Activated CD4-positive, alpha-beta T cell treated with anti-CD3 and anti-CD28 coated beads, Interleukin-2, amount 10 ng/mL, durations not matched to agents 24 days and 14 days (primary cell): ENCODE data around the gene UBR3. TPM values are rescaled to one million over a fixed set of nuclear protein-coding genes. Genes with fewer than 3 reads are reported as not detected.

Source experiments
- DNase-seq: peaks from one replicate; pipeline ENCODE4 v3.0.0; 2022
- H3K27ac Mint-ChIP-seq: one replicate; pipeline ENCODE4 v1.8.0; 2022; ENCODE audit warnings: mild to moderate bottlenecking, mixed read lengths
- H3K27me3 Mint-ChIP-seq: one replicate; pipeline ENCODE4 v1.8.0; 2022; ENCODE audit warnings: mixed read lengths
- H3K36me3 Mint-ChIP-seq: one replicate; pipeline ENCODE4 v1.8.0; 2022; ENCODE audit warnings: low read depth, mild to moderate bottlenecking, mixed read lengths
- H3K4me1 Mint-ChIP-seq: one replicate; pipeline ENCODE4 v1.8.0; 2021; ENCODE audit warnings: mixed read lengths
- H3K4me3 Mint-ChIP-seq: one replicate; pipeline ENCODE4 v1.8.0; 2022; ENCODE audit warnings: mild to moderate bottlenecking, moderate library complexity, mixed read lengths
- H3K9me3 Mint-ChIP-seq: one replicate; pipeline ENCODE4 v1.8.0; 2021; ENCODE audit warnings: mixed read lengths
- intact Hi-C: fragments of 100-400 bp; cut with micrococcal nuclease; formaldehyde crosslinking; loops from one replicate; pipeline ENCODE4 v1.15.1; 2023
- total RNA-seq: library from RNA; stranded (reverse); gene quantifications from 2 replicates; pipeline ENCODE4 v1.2.3, GENCODE V29; 2022

UBR3 gene
- total RNA-seq, 1 donor from 2014 or later: 25.8 TPM

DNA sequence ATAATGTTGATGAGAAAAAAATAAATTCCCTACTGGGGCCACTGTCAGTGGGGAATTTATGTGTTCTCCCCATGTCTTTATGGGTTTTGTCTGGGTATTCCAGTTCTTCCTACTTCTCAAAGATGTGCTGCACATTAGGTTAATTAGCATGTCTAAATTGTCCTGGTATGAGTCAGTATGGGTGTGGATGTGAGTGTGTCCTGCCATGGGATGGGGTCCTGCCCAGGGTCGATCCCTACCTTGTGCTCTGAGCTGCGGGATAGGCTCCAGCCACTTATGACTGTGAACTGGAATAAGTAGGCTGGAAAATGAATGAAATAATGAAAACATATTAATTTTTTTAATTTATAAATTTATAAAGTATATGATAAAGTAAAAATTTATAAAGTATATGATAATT lies 167.5 kb downstream of the UBR3 start:
- DNase-seq: no peak
- Mint-ChIP-seq H3K4me3 (no peak overlapping the region), H3K27me3 (no peaks in the 10 kb centered on the region), H3K4me1 (no peaks in the 10 kb centered on the region), H3K9me3 (no peaks in the 10 kb centered on the region), H3K36me3 (peaks cover 15% of the 10 kb centered on the region), H3K27ac (no peak overlapping the region)
- intact Hi-C loops: no loop called here

DNA sequence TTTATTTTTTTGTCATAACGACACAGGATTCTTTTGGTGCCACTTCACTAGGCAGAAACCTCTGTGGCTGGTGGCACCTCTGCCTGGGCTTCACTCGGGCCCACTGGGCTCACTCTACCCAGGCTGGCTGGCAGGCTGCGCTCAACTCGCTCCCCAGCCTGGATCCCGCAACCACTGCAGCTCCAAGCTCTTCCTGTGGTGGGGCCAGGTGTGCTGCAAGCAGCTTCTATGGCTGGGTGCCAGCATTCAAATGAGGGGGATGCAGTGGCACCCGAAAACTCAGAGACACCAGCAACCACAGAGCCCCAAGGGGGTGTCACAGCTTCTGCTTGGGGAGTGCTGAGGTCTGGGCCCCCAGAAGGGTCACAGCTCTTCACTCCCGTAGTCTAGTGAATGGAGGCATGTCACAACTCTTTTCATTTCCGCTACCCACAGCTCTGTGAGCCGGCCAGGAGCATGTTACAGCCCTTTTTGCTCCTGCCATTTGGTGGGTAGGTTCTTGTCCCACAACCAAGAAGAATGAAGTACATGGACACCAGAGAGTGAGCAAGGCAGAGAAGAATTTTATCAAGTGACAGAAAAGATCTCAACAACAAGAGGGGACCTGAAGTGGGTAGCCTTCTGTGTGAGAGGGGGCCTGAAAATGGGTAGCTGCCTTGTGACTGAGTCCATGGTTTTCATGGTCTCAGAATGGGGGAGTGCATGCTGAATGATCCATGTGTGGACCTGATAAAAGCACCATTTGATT lies 170.1 kb downstream of the UBR3 start:
- Mint-ChIP-seq H3K36me3 (peaks cover 20% of the 10 kb centered on the region), H3K4me3 (no peak overlapping the region), H3K27me3 (no peaks in the 10 kb centered on the region), H3K4me1 (peaks cover 5% of the 10 kb centered on the region), H3K9me3 (no peaks in the 10 kb centered on the region), H3K27ac (no peak overlapping the region)
- intact Hi-C loops: no loop called here
- DNase-seq: no peak

GRCh38 chr2:169999054-169999453 lies 171.8 kb downstream of the UBR3 start:
- Mint-ChIP-seq H3K36me3 (peaks cover 26% of the 10 kb centered on the region), H3K9me3 (no peaks in the 10 kb centered on the region), H3K27ac (no peak overlapping the region), H3K4me1 (peaks cover 5% of the 10 kb centered on the region), H3K27me3 (no peaks in the 10 kb centered on the region), H3K4me3 (no peak overlapping the region)
- DNase-seq: no peak
- intact Hi-C loops: no loop called here

- Mint-ChIP-seq H3K27me3 (no peaks in the 10 kb centered on the region), H3K27ac (no peak overlapping the region), H3K36me3 (peaks cover 24% of the 10 kb centered on the region), H3K4me3 (no peak overlapping the region), H3K4me1 (peaks cover 5% of the 10 kb centered on the region), H3K9me3 (no peaks in the 10 kb centered on the region)
- intact Hi-C loops: no loop called here
- DNase-seq: no peak
Observed at GRCh38 chr2:170002096-170002495, 174.8 kb downstream of the UBR3 start.

GRCh38 chr2:170005702-170006101 lies 178.4 kb downstream of the UBR3 start:
- H3K27ac Mint-ChIP-seq: no peak overlapping the region
- no peaks in the 10 kb centered on the region for H3K9me3 Mint-ChIP-seq
- intact Hi-C loops: no loop called here
- H3K27me3 Mint-ChIP-seq: no peaks in the 10 kb centered on the region
- H3K4me1 Mint-ChIP-seq: peaks cover under 1% of the 10 kb centered on the region
- no peak for DNase-seq
- peaks cover 16% of the 10 kb centered on the region for H3K36me3 Mint-ChIP-seq
- no peak overlapping the region for H3K4me3 Mint-ChIP-seq

- H3K4me3 Mint-ChIP-seq: no peak overlapping the region
- H3K36me3 Mint-ChIP-seq: peaks cover 16% of the 10 kb centered on the region
- H3K27ac Mint-ChIP-seq: no peak overlapping the region
- no peak for DNase-seq
- no peaks in the 10 kb centered on the region for H3K9me3 Mint-ChIP-seq
- no peaks in the 10 kb centered on the region for H3K4me1 Mint-ChIP-seq
- intact Hi-C loops: no loop called here
- no peaks in the 10 kb centered on the region for H3K27me3 Mint-ChIP-seq
Observed at GRCh38 chr2:170006587-170007325, 179.5 kb downstream of the UBR3 start.

DNA sequence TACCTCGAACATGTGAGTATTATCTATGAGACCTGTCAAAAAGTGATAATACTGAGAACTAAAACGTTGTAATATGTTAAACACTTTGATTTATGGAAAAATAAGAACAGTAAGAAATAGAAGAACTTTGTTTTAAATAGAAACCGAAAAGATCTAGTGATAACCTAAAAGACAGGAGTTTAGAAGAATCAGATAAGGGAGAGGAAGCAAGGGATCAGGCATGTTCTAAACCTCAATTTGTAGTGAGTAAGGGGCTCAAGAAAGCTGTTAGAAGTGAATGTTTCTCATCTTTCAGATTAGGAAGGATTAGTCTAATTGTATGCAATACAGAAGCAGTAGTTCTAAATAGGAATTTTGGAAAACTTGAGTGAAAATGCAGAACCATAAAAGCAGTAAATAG lies 182.0 kb downstream of the UBR3 start:
- no peaks in the 10 kb centered on the region for H3K27me3 Mint-ChIP-seq
- no peak overlapping the region for H3K27ac Mint-ChIP-seq
- H3K9me3 Mint-ChIP-seq: no peaks in the 10 kb centered on the region
- no peak for DNase-seq
- H3K4me1 Mint-ChIP-seq: no peaks in the 10 kb centered on the region
- peaks cover 7% of the 10 kb centered on the region for H3K36me3 Mint-ChIP-seq
- intact Hi-C loops: no loop called here
- no peak overlapping the region for H3K4me3 Mint-ChIP-seq

GRCh38 chr2:170012773-170013172 lies 185.5 kb downstream of the UBR3 start:
- Mint-ChIP-seq H3K4me1 (no peaks in the 10 kb centered on the region), H3K4me3 (no peak overlapping the region), H3K27ac (no peak overlapping the region), H3K9me3 (no peaks in the 10 kb centered on the region), H3K36me3 (peaks cover 6% of the 10 kb centered on the region), H3K27me3 (no peaks in the 10 kb centered on the region)
- DNase-seq: no peak
- intact Hi-C loops: no loop called here

DNA sequence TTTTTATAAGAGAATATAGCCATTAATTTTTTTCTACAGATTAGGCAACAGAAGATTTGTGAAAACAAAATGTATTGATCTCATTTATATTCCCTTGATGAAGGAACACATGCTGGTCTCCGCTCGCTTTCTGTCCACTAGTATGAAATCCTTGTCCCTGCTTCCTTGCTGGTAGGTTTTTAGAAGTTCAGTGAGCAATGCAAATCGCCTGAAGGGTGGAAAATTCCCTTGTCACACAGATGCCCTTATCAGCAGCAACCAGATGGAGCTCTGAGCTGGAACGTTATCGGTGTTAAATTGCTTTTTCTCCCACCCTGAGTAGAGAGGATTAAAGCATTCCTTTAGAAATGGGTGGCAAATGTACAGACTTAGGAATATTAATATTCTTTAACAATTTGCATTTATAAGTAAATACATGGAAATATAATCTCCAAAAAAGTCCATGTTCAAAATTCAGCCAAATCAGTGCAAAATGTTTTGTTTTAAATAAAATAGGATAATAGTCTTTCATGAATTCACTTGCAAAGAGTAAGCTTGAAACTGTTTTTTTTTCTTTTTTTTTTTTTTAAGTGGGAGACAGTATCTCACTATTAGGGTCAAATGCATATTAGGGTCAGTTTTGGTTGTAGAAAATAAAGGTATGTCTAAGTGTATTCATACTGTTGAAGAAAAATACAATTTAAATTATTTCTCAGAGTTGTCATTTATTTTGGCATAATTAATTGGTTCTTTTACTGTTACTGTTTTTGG lies 186.7 kb downstream of the UBR3 start:
- no peak overlapping the region for H3K4me3 Mint-ChIP-seq
- peaks cover 6% of the 10 kb centered on the region for H3K36me3 Mint-ChIP-seq
- no peak overlapping the region for H3K27ac Mint-ChIP-seq
- intact Hi-C loops: no loop called here
- H3K4me1 Mint-ChIP-seq: no peaks in the 10 kb centered on the region
- DNase-seq: no peak
- H3K9me3 Mint-ChIP-seq: no peaks in the 10 kb centered on the region
- H3K27me3 Mint-ChIP-seq: no peaks in the 10 kb centered on the region

DNA sequence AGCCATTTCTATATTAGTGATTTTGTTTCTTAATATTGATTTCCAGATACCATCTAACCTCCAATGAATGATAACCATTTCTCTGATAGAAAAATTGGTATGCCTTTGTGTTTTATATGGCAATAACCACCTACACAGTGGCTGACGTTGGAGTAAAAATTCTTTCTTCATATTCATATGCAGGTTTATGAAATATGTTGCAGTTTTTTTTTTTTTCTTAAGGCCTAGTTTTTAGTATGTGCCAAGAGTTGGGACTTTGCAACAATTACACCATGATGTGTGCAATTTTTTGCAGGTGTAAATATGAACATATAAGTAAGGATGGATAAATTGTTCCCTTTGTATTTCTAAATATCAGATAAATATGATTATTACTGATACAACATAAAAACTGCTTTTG lies 187.5 kb downstream of the UBR3 start:
- no peak overlapping the region for H3K4me3 Mint-ChIP-seq
- no peak overlapping the region for H3K27ac Mint-ChIP-seq
- no peaks in the 10 kb centered on the region for H3K9me3 Mint-ChIP-seq
- intact Hi-C loops: no loop called here
- no peaks in the 10 kb centered on the region for H3K4me1 Mint-ChIP-seq
- H3K36me3 Mint-ChIP-seq: peaks cover 6% of the 10 kb centered on the region
- DNase-seq: no peak
- H3K27me3 Mint-ChIP-seq: no peaks in the 10 kb centered on the region

DNA sequence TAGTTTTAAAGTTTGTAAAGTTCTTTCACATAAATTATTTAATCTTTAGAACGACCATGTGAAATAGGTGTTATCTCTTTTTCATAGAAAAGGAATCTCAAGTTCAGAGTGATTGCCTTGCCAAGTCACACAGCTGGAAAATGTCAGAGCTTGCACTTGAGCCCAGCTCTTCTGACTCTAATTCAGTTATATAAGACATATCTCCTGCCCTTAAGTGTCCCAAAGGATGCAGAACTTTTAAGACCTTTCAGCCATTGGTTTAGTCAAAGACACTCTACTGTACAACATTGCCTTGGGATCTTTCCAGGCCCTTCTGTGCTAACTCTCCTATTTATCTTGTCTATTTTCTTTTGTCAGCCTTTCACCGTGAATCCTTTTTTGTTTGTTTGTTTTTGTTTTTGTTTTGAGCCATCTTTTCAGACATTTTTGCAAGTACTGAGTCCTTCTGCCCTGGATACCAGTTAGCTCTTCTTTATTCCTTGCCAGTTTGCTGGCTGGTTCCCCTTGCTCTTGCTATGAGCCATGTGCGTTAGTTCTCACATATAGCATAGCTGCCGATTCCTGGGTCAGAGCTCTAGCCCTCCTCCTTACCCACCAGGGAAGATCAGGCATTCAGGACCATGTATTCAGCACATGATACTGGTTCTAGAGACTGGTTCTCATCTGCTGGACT lies 190.7 kb downstream of the UBR3 start:
- intact Hi-C loops: no loop called here
- no peak overlapping the region for H3K4me3 Mint-ChIP-seq
- H3K9me3 Mint-ChIP-seq: no peaks in the 10 kb centered on the region
- H3K27ac Mint-ChIP-seq: no peak overlapping the region
- no peaks in the 10 kb centered on the region for H3K4me1 Mint-ChIP-seq
- H3K36me3 Mint-ChIP-seq: peaks cover 1% of the 10 kb centered on the region
- H3K27me3 Mint-ChIP-seq: no peaks in the 10 kb centered on the region
- DNase-seq: no peak

GRCh38 chr2:170019060-170019805 lies 192.0 kb downstream of the UBR3 start:
- no peaks in the 10 kb centered on the region for H3K27me3 Mint-ChIP-seq
- H3K4me3 Mint-ChIP-seq: no peak overlapping the region
- H3K4me1 Mint-ChIP-seq: no peaks in the 10 kb centered on the region
- intact Hi-C loops: no loop called here
- peaks cover 1% of the 10 kb centered on the region for H3K36me3 Mint-ChIP-seq
- no peak overlapping the region for H3K27ac Mint-ChIP-seq
- DNase-seq: no peak
- no peaks in the 10 kb centered on the region for H3K9me3 Mint-ChIP-seq

DNA sequence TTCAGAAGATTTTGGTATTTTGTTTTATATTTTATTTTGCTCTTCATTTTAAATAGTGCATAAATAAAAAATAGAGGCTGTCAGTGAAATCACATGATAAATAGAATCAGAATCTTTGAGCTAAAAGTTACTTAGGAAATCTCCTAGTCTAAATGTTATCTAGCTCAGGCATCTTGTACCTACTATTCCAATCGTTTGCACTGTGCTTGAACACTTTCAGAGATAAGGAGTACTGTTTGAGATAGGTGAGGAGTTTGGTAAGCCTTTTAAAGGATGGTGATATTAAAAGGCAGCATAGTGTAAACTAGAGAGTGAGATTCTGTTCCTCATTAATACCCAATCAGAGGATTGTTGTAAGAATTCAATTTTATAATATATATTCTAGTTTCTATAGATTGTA lies 193.5 kb downstream of the UBR3 start:
- peaks cover 1% of the 10 kb centered on the region for H3K36me3 Mint-ChIP-seq
- DNase-seq: no peak
- no peaks in the 10 kb centered on the region for H3K27me3 Mint-ChIP-seq
- no peak overlapping the region for H3K27ac Mint-ChIP-seq
- H3K4me3 Mint-ChIP-seq: no peak overlapping the region
- intact Hi-C loops: no loop called here
- H3K4me1 Mint-ChIP-seq: no peaks in the 10 kb centered on the region
- H3K9me3 Mint-ChIP-seq: no peaks in the 10 kb centered on the region
